Urothelium cell line (cell line): ENCODE measurements around the gene GGT6.
"Not testable (repeated sequence)": the region's sequence is repeated elsewhere in the genome, so short reads cannot be mapped to it uniquely, and the experiment has no call there.

ENCODE experiments used
- DNase-seq: peaks from one replicate; pipeline ENCODE4 v3.0.0; 2011; ENCODE audit warnings: low spot score, mixed read lengths
- FAIRE-seq: peaks from 2 replicates; lab custom pipeline; 2011; peaks lifted over from hg19 to GRCh38; lab: Jason Lieb, UNC

GGT6 gene

DNA sequence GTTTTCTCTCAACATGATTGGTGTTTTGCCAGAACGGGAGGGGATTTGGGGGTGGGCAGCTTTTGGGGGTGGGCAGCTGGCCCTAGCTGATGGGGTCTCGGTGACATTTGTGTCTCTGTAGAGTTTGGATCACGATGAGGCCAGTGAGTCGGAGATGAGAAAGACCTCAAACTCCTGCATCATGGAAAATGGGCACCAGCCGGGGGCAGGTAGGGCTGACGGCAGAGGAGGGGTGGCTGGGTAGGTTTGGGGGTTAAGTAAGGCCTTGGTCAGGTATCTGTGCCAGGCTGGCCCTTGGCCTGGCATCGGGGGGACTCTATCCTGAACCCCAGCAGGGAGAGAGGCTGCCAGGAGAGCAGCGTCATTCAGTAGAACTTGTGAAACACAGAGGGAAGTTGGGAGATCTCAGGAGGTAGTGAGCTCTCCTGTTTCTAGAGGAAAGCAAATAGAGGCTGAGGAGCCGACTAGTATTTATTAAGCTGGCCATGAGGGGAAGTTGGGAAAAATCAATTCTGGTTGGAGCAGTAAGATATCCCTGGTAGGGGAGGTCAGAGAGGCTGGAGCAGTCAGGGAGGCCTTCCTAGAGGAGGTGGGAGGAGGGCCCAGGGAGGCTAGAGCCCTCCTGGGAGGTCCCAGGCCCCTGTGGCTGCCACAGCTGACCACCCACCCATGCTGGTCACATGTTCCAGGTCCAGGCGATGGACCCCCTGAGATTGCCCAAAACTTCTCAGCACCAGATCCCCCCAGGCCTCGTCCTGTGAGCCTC lies 32.0 kb upstream of the GGT6 start:
- FAIRE-seq (no peak), DNase-seq (no peak)

DNA sequence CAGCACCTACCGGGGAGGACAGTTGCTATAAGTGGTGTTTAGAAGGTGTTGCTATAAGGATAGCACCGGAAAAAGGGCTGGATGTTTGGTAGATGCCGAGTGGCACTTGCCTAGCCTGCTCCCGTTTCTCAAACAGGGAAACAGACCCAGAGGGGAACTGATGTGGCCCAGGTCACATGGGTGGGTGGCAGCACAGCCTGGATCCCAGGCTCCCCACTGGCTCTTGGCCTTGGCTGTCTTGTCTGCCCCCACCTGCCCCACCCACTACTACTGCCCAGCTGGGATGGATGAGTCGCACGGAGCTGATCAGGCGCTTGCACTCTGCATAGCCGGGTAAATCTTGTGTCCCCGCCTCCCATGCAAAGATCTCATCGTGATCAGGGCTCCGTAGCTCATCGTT lies 31.2 kb upstream of the GGT6 start:
- FAIRE-seq: no peak
- peak; percentile 26 for DNase-seq

DNA sequence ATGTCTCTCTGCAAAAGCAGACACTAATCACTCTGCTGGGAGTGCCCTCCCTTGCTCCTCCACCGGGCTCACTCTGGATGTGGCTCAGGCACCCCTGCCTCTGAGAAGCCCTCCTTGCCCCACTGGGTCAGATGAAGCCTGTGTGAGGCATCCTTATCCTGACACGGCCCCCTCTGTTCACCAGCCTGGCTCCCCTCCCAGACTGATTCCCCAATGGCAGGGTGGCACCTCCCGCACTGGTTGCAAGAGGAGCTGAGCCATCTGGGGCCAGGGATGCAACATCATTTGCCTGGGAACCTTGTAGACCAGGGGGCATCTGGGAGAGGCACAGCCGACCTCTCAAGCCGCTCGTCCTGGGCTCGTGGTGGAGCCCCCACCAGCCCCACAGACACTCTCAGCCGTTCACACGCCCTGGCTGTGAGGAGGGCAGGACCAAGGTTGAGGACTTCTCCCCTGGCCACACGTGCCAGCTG lies 30.6 kb upstream of the GGT6 start:
- no peak for FAIRE-seq
- no peak for DNase-seq

DNA sequence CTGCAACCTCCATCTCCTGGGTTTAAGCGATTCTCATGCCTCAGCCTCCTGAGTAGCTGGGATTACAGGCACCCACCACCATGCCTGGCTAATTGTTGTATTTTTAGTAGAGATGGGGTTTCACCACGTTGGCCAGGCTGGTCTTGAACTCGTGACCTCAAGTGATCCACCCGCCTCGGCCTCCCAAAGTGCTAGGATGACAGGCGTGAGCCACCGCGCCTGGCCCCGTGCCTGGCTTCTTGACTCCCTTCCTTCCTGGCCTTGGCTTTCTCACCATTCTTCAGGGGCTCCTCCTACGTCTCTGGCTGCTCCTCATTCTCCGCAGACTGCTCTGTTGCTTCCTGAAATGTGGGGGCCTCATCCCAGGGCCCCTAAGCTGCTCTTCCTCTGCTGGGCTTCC lies 29.7 kb upstream of the GGT6 start:
- FAIRE-seq, DNase-seq: not testable (repeated sequence)

DNA sequence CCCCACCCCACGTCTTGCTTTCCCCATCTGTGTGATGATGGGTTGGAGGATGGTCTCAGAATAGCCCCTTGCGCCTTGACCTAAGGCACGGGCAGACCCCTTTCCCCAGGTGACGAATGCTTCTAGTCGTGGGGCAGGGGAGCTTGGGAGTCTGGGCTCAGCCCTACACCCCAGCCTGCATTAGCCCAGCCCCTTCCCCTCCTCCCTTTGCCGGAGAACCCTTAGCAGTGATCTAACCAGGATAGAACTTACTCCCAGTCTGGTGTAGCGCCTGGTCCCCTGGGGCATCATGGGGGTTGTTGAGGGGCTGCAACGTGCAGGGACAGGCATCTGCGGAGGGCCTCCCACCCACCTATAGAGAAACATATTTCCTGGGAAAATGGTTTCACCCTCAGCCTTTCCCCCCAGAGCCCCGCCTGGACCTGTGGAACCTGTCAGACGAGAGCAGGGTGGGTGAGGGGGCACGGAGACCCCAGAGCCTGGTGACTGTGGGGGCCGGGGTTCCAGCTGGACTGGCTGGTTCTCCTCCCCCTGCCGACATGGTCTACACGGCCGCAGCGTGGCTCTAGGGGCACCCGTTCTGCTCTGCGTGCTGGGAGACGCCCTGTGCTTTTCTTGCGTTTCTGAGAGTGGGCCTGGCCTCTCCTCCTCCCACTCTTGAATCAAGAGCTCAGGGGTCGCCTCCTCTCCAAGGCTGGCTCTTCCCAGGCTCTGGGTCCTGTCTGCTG lies 28.7 kb upstream of the GGT6 start:
- FAIRE-seq (no peak), DNase-seq (no peak)

DNA sequence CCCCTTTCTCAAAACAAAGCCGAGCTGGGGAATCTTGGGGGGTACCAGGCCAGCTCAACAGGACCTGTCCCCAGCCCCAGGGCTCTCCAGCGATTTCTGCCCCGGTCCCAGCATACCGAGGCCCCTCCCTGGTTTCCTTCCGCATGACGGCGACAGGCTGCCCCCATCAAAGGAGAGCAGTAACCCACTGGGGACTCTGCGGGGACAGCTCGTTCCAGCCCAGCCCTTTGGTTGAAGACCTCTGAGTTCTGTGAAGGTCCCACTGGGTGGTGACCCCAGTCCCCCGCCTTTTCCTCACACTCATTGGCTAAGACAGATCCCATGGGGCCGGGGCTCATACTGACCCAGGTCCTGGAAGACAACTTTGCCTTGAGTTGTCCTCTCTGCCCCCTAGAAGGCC lies 28.0 kb upstream of the GGT6 start:
- FAIRE-seq: no peak
- no peak for DNase-seq

DNA sequence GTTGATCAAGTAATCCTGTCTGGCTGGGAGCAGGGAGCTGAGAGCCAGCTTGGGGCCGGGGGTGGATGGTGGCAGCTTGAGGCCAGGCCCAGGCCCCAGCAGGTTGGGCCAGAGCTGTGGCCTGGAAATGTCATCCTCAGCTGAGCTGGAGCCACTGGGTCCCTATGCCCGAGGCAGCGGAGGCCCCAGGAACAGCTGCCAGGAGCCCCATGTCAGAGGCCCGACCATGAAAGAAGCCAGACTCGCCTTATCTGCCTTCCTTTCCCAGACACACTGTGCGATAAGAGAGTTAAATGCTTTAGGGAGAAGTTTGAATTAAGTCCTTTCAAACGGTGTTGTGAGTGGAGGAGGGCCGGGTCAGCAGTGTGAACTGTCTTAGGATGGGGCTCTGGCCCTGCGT lies 27.4 kb upstream of the GGT6 start:
- DNase-seq (no peak), FAIRE-seq (no peak)

DNA sequence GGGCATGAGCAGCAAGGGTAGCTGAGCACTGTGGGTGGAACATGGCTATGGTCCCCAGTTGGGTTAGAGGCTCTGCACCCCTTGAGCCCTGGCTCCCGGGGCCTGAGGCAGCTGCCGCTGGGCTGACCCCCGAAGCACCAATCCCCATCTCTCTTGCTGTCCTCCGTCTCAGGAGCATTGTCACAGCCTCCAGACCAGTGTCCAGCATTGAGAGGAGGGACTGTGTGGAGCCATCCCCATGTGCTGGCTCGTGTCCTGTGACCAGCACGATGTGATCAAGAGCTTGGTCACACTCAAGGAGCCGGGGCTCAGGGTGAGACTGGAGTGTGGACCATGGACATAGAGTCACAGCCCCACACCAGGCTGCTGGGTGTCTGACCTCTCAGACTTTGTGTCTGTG lies 26.8 kb upstream of the GGT6 start:
- DNase-seq (no peak), FAIRE-seq (no peak)

DNA sequence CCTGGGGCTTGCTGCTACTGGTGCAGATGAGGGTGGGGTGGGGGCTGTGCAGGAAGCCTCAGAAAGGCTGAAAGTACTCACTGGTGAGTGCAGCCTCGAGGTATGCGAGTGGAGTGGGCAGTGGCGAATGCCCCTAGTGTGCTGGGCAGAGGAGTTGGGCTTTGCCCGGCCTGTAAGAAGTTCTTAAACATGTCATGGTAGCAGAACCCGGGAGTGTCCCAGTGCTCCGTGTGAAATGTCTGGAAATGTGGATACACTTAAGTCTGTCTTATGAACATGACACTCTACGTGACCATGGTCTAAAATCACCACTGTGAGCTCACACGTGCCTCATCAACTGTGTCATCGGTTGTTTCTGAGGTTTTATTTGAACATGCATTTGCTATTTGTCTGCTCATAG lies 25.7 kb upstream of the GGT6 start:
- FAIRE-seq (no peak), DNase-seq (no peak)

DNA sequence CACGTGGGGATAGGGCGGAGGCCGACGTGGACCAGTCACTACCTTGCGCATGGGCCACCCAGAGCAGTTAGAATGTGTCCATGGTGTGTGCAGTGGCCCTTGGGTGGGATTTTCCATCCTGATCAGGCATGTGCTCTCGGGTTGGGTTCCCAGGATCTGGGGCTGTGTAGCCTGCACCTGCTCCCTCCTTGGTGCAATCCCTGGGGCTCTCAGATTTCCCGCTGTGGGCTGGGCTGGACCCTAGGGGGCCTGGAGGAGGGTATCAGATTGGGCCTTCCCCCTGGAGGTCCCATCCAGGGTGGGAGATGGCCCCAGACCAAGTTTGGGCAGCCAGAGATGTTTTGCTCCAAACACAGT lies 25.2 kb upstream of the GGT6 start:
- DNase-seq: no peak
- FAIRE-seq: no peak

DNA sequence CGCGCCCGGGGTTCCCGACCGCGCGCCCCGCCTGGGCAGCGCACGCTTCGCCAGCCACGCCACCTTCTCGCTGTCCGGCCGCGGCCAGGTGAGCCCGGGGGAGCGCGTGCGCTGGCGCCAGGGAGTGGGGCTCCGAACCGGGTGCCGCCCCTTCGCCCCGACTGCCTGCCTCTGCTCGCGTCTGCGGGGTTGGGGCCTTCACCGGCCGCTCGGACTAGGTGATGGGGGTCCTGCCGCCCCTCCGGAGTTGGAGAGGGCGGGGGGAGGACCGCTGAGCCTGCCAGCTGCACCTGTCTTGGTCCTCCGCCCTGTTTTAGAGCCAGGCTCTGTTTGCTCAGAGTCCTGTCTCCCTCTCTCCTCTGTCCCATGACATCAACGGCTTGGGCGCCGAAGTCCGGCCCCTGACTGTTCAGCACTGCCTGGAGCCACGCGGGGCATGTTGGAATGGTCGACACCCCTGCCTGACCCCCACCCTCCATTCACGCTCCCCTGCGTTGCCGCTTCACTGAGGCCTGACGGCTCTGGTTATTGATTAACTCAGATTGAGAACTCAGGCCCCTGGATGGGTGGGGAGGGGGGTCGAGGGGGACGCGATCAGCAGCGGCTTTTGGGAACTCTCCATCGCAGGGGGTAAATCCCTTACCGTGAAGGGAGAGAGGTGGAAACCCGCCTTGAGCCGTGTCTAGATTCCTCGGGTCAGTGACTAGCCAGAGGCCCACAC lies 24.7 kb upstream of the GGT6 start:
- DNase-seq: no peak
- no peak for FAIRE-seq

DNA sequence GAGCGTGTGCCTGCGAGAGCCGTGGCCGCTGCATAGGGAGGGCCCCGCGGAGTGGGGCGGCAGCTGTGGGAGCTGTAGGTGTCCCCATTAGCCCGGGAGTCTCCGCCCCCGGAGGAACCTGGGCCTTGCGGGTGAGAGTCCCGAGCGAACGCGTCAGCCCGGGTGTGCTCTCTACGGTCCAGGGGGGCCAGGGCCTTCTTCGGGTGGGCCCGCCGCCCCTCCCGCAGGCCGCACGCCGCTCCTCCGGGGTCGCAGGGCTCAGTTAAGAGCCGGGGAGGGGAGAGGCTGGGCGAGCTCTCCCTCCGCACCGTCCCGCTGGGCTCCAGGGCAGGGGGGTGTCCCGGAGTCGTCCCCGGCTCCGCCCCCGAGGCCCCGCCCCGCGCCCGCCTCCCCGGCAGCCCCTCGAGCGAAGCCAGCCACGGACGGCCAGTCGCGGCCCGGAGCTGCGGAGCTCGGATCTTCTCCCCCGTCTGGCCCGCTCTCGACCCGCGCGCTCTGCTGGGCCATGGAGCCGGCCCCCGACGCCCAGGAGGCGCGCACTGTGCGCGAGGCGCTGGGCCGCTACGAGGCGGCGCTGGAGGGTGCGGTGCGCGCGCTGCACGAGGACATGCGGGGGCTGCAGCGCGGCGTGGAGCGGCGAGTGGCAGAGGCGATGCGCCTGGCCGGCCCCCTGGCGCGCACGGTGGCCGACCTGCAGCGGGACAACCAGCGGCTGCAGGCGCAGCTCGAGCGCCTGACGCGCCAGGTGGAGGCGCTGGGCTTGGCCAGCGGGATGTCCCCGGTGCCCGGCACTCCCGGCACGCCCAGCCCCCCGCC lies 23.9 kb upstream of the GGT6 start, which contains the start of gene SMTNL2:
TSS of gene SMTNL2 (plus strand) at position 429 of the 816 bp plus-strand sequence. CDS start at position 506, 77 bp downstream.
- no peak for FAIRE-seq
- peak; percentile 50 for DNase-seq

DNA sequence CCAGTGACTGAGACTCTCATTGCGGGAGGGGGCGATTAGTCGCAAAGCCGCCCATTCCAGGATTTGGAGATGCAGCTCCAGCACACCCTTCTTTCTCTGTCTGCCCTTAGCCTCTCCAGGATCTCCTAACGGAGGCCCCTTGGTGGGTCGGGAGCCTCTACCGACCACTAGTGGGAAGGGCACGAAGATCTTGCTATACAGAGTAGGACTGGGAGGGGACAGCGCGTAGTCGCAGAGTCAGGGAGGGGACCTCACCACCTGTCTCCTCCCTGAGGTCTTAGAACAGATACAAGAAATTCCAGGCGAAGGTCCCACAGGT lies 23.4 kb upstream of the GGT6 start:
- DNase-seq (peak; percentile 73), FAIRE-seq (no peak)

DNA sequence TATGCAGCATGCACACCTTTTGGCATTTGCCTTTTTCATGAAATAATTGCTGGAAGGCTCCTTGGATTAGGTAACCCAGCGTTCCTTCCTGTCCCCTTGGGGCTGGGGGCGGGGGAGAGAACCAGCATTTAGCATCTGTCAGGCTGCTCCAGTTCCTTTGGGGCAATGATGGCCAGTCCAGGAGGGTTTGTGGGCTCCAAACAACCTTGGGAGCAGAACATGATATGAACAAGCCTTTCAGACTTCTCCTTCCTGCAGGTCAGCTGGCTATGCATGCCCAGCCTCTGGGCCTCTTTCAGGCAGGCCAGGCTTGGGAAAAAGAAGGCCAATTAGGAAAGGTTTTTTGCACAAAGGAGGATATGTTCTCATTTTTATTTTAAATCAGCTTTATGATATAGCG lies 22.8 kb upstream of the GGT6 start:
- FAIRE-seq (no peak), DNase-seq (no peak)

DNA sequence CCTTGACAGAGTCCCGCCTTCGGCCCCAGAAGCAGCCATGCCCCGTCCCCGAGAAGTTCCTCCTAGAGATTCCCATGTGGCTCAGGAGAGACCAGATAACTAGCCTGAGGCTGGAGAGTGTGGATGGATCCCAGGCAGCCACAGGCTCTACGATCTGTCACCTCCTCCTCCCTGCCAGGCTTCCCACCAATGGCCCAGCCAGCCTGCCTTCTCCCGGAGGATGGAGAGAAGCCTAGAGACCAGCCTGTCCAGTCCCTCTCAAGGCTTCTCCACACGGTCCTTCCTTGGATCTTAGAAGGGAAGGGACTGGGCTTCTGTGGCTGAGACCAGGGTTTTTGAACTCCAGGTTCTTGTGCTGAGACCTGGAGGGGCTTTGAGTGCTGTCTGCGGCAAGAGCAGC lies 22.3 kb upstream of the GGT6 start:
- FAIRE-seq (no peak), DNase-seq (no peak)

DNA sequence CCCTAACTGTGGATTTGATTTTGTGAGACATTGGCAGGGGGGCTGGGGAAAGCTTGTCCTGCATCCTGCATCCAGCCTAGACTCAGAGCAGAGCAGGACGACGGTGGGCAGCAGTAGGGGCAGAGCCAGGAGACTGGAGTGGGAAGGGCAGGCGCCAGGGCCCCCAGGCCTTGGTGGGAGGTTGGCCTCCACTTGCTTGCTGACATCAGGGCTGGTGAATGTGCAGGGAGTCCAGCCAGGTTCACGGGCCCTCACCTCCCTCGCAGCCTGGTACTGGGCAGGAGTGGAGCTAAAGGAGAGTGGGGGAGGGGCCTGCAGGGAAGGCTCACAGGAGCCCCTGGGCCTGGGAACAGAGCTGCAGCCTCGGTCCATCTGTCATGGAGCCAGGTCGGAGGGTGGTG lies 21.7 kb upstream of the GGT6 start:
- DNase-seq (no peak), FAIRE-seq (no peak)

DNA sequence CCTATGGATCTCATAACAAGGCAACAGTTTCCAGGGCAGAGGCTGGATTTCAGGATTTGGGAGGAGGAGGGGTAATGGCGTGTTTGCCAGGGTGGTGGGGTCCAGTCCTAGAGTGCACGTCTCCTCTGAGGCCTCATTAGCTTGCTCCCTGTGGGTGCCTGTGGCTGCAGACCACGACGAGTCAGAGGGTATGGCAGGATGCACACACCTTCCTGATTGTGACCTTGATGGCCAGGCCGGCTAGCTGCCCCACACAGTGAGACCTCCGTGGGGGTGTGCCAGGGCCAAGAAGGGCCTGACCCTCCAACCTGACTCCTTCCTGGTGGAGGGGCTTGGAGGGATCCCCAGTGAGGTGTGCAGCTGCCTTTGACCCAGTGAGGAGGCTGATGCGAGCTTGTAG lies 19.9 kb upstream of the GGT6 start:
- DNase-seq (no peak), FAIRE-seq (no peak)

DNA sequence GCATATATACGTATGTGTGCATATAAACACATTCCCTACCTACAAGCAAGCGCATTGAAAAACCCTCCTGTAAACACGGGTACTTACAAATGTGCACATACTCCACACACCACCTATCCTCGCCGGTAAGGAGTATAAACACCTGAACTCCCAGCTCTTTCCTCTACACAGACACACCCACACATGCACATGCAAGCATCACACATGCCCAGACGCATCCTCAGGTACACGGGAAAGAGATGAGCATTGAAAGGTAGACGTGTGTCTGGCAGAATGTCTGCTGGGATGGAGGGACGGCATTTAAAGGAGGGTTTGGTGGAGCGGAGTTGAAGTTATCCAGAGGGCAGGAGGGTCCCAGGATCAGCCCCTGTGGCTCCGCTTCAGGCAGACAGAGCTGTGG lies 19.3 kb upstream of the GGT6 start:
- DNase-seq: no peak
- no peak for FAIRE-seq

DNA sequence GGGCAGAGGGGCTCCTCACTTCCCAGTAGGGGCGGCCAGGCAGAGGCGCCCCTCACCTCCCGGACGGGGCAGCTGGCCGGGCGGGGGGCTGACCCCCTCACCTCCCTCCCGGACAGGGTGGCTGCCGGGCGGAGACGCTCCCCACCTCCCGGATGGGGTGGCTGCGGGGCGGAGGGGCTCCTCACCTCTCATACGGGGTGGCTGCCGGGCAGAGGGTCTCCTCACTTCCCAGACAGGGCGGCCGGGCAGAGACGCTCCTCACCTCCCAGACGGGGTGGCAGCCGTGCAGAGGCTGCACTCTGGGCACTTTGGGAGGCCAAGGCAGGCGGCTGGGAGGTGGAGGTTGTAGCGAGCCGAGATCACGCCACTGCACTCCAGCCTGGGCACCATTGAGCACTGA lies 18.0 kb upstream of the GGT6 start:
- FAIRE-seq, DNase-seq: not testable (repeated sequence)

DNA sequence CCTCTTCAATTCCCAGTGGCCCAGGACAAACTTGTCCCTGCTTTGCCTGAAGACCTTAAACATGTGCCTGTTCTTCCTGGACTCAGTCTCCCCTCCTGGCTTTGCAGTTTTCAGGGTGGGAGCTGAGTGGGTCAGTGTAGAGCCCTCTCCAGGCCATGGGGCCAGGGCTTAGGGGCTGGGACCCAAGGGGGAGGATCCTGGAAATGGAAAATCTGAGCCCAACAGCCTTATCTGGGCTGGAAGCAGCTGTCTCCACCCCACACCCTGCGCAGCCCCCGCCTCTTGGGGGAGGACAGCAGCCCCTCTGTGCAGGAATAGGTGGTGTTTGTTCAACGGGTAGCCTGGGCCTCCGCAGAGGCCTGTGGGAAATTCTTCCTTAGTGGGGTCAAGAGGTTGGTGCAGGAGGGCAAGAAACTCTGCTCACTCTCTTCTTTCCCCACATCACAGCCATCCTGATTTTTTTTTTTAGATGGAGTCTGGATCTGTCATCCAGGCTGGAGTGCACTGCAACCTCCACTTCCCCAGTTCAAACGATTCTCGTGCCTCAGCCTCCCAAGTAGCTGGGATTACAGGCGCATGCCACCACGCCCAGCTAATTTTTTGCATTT lies 17.1 kb upstream of the GGT6 start:
- FAIRE-seq (no peak), DNase-seq (no peak)
